HG02610 (cell line): ENCODE data around the gene UCHL3.

Experiments used
- ATAC-seq: cut with Tn5 transposase; IDR thresholded peaks from one replicate; pipeline ENCODE4 v1.9.1; 2021; ENCODE audit warnings: mild to moderate bottlenecking, moderate library complexity; ENCODE audit not compliant: unreplicated experiment

UCHL3 gene

GRCh38 chr13:75547917-75548316, 1.7 kb upstream of the UCHL3 start:
- ATAC-seq: no peak

- ATAC-seq: peak; percentile 8
Observed at GRCh38 chr13:75550159-75550567, 572 bp downstream of the UCHL3 start.

- no peak for ATAC-seq
Observed at GRCh38 chr13:75554464-75554863, 4.9 kb downstream of the UCHL3 start.

GRCh38 chr13:75554981-75555380, 5.4 kb downstream of the UCHL3 start:
- ATAC-seq: no peak

- no peak for ATAC-seq
Observed at GRCh38 chr13:75555836-75556235, 6.2 kb downstream of the UCHL3 start.

GRCh38 chr13:75556961-75557360, 7.4 kb downstream of the UCHL3 start:
- no peak for ATAC-seq

- ATAC-seq: no peak
Observed at GRCh38 chr13:75558145-75558840, 8.7 kb downstream of the UCHL3 start.

GRCh38 chr13:75566658-75567057, 17.1 kb downstream of the UCHL3 start:
- no peak for ATAC-seq

- no peak for ATAC-seq
Observed at GRCh38 chr13:75569576-75569975, 20.0 kb downstream of the UCHL3 start.

GRCh38 chr13:75579529-75579928, 29.9 kb downstream of the UCHL3 start:
- ATAC-seq: peak; percentile 72

- ATAC-seq: no peak
Observed at GRCh38 chr13:75581874-75582640, 32.5 kb downstream of the UCHL3 start.

- no peak for ATAC-seq
Observed at GRCh38 chr13:75583091-75583490, 33.5 kb downstream of the UCHL3 start.

GRCh38 chr13:75585153-75585552, 35.6 kb downstream of the UCHL3 start:
- ATAC-seq: no peak

GRCh38 chr13:75587679-75588078, 38.1 kb downstream of the UCHL3 start:
- ATAC-seq: no peak

GRCh38 chr13:75596657-75597182, 47.1 kb downstream of the UCHL3 start:
- ATAC-seq: no peak

- no peak for ATAC-seq
Observed at GRCh38 chr13:75600371-75600770, 50.8 kb downstream of the UCHL3 start.

- ATAC-seq: no peak
Observed at GRCh38 chr13:75603038-75603437, 53.4 kb downstream of the UCHL3 start.

- ATAC-seq: no peak
Observed at GRCh38 chr13:75607447-75607846, 57.9 kb downstream of the UCHL3 start.

- no peak for ATAC-seq
Observed at GRCh38 chr13:75610466-75610865, 60.9 kb downstream of the UCHL3 start.

GRCh38 chr13:75612354-75612753, 62.8 kb downstream of the UCHL3 start:
- ATAC-seq: no peak

- no peak for ATAC-seq
Observed at GRCh38 chr13:75617230-75617629, 67.6 kb downstream of the UCHL3 start.

- no peak for ATAC-seq
Observed at GRCh38 chr13:75618308-75618707, 68.7 kb downstream of the UCHL3 start.
